ENCODE data around the gene OXER1. TPM values are rescaled to one million over a fixed set of nuclear protein-coding genes. Genes with fewer than 3 reads are reported as not detected.

OXER1 gene
- total and polyA plus RNA-seq, 2 of the 13 experiments (the other 11 are each of a cell fraction or from before 2014, with no cell fraction given), result 8.0 to 9.0 TPM

DNA sequence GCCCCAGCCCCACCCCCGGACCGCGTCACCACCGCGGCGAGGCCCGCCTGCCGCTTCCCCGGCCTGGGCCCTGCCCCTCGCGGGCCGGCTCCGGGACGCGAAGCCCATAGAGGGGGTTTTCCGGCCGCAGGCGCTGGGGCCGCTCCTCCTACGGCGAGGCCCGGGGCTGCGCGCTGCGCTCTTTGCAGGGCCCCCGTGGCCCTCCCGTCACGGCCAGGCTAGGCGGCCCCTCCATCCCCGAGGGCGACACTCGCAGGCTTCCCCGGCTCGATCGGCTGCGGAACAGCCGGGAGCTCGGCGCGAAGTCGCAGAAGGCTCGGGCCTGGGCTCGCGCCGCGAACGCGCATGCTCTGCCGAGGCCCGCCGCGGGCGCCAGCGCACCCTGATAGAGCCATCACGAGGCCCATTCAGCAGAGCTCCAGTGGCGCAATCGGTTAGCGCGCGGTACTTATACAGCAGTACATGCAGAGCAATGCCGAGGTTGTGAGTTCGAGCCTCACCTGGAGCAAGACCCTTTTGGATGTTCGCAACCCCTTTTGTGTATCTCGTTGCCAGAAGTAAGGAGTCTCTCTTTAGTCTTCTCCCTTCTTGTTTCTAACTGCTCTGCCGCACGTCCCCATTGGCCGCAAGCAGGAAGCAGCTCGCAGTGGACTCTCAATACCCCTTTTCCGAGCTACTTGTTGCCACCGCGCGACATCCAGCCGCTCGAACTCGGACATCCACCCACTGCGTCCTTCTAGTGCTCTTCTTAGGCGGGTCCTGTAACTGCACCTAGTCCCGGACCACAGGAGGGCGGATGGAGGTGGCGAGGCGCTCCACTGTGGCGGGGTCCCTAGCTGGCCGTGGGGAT, 46.4 kb upstream of the OXER1 start (continued):
- TF ChIP-seq ZNF850 (CRISPR knock-in tag; conservative IDR thresholded peaks at IDR 0.05), result peak; percentile 93; the same call in 1 of the 2 replicates
- TF ChIP-seq, protein P1, sequence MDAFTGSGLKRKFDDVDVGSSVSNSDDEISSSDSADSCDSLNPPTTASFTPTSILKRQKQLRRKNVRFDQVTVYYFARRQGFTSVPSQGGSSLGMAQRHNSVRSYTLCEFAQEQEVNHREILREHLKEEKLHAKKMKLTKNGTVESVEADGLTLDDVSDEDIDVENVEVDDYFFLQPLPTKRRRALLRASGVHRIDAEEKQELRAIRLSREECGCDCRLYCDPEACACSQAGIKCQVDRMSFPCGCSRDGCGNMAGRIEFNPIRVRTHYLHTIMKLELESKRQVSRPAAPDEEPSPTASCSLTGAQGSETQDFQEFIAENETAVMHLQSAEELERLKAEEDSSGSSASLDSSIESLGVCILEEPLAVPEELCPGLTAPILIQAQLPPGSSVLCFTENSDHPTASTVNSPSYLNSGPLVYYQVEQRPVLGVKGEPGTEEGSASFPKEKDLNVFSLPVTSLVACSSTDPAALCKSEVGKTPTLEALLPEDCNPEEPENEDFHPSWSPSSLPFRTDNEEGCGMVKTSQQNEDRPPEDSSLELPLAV (CRISPR knock-in tag; conservative IDR thresholded peaks at IDR 0.05; ENCODE audit: low read depth), result no peak; the same call in 1 of the 2 replicates
- TF ChIP-seq ZNF33B (CRISPR knock-in tag; IDR thresholded peaks at IDR 0.05), result peak; percentile 95
- TF ChIP-seq NFKB2 (CRISPR knock-in tag; IDR thresholded peaks at IDR 0.05; ENCODE audit: borderline replicate concordance), result peak; percentile 97
- TF ChIP-seq MXD4 (CRISPR knock-in tag; IDR thresholded peaks at IDR 0.05), result peak; percentile 85
- 0 out of 2 replicates have a peak, but pooled peaks have one; percentile 35 for TF ChIP-seq FOXK2 (IDR thresholded peaks at IDR 0.05)
- TF ChIP-seq FOXK1 (CRISPR knock-in tag; IDR thresholded peaks at IDR 0.05; ENCODE audit: borderline replicate concordance, low read depth), result peak; percentile 84; the same call in 1 of the 2 replicates
- TF ChIP-seq, protein P2, sequence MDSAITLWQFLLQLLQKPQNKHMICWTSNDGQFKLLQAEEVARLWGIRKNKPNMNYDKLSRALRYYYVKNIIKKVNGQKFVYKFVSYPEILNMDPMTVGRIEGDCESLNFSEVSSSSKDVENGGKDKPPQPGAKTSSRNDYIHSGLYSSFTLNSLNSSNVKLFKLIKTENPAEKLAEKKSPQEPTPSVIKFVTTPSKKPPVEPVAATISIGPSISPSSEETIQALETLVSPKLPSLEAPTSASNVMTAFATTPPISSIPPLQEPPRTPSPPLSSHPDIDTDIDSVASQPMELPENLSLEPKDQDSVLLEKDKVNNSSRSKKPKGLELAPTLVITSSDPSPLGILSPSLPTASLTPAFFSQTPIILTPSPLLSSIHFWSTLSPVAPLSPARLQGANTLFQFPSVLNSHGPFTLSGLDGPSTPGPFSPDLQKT (CRISPR knock-in tag; IDR thresholded peaks at IDR 0.05; ENCODE audit: borderline replicate concordance), result peak; percentile 82
- no peak for TF ChIP-seq GATA4 (IDR thresholded peaks at IDR 0.05; ENCODE audit: borderline replicate concordance, low read depth)
- TF ChIP-seq KAT2B (IDR thresholded peaks at IDR 0.05; ENCODE audit: borderline replicate concordance, low read depth, low read length), result no peak
- TF ChIP-seq PRMT3 (CRISPR knock-in tag; IDR thresholded peaks at IDR 0.05; ENCODE audit: borderline replicate concordance, low read depth), result peak; percentile 65
- TF ChIP-seq, protein P3, sequence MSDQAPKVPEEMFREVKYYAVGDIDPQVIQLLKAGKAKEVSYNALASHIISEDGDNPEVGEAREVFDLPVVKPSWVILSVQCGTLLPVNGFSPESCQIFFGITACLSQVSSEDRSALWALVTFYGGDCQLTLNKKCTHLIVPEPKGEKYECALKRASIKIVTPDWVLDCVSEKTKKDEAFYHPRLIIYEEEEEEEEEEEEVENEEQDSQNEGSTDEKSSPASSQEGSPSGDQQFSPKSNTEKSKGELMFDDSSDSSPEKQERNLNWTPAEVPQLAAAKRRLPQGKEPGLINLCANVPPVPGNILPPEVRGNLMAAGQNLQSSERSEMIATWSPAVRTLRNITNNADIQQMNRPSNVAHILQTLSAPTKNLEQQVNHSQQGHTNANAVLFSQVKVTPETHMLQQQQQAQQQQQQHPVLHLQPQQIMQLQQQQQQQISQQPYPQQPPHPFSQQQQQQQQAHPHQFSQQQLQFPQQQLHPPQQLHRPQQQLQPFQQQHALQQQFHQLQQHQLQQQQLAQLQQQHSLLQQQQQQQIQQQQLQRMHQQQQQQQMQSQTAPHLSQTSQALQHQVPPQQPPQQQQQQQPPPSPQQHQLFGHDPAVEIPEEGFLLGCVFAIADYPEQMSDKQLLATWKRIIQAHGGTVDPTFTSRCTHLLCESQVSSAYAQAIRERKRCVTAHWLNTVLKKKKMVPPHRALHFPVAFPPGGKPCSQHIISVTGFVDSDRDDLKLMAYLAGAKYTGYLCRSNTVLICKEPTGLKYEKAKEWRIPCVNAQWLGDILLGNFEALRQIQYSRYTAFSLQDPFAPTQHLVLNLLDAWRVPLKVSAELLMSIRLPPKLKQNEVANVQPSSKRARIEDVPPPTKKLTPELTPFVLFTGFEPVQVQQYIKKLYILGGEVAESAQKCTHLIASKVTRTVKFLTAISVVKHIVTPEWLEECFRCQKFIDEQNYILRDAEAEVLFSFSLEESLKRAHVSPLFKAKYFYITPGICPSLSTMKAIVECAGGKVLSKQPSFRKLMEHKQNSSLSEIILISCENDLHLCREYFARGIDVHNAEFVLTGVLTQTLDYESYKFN (CRISPR knock-in tag; conservative IDR thresholded peaks at IDR 0.05), result peak; percentile 72
- no peak; the same call in 1 of the 2 replicates for TF ChIP-seq ZNF34 (CRISPR knock-in tag; IDR thresholded peaks at IDR 0.05; ENCODE audit: borderline replicate concordance)
- peak; percentile 89 for TF ChIP-seq ZMYM3 (CRISPR knock-in tag; IDR thresholded peaks at IDR 0.05)
- TF ChIP-seq CBX2 (IDR thresholded peaks at IDR 0.05; ENCODE audit: low read depth, low read length), result no peak
- peak; percentile 66; the same call in 1 of the 2 replicates for TF ChIP-seq CBX2 (CRISPR knock-in tag; IDR thresholded peaks at IDR 0.05; ENCODE audit: low read depth)
- TF ChIP-seq ZFY (CRISPR knock-in tag; IDR thresholded peaks at IDR 0.05), result peak; percentile 97
- TF ChIP-seq NFRKB (IDR thresholded peaks at IDR 0.05), result no peak
- no peak for TF ChIP-seq TCF7L2 (IDR thresholded peaks at IDR 0.05; ENCODE audit: low read depth, low read length)
- peak; percentile 95 for TF ChIP-seq ZNF878 (CRISPR knock-in tag; IDR thresholded peaks at IDR 0.05)
- TF ChIP-seq, protein P4, sequence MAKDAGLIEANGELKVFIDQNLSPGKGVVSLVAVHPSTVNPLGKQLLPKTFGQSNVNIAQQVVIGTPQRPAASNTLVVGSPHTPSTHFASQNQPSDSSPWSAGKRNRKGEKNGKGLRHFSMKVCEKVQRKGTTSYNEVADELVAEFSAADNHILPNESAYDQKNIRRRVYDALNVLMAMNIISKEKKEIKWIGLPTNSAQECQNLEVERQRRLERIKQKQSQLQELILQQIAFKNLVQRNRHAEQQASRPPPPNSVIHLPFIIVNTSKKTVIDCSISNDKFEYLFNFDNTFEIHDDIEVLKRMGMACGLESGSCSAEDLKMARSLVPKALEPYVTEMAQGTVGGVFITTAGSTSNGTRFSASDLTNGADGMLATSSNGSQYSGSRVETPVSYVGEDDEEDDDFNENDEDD (CRISPR knock-in tag; IDR thresholded peaks at IDR 0.05; ENCODE audit: borderline replicate concordance), result peak; percentile 94
- TF ChIP-seq MXI1 (IDR thresholded peaks at IDR 0.05; ENCODE audit: borderline replicate concordance, low read depth, low read length), result peak; percentile 77; the same call in 2 of the 3 replicates
- TF ChIP-seq TCF7 (IDR thresholded peaks at IDR 0.05; ENCODE audit: low read depth), result 0 out of 2 replicates have a peak, but pooled peaks have one; percentile 11
